H9 (cell line): ENCODE measurements around the gene BRI3. TPM values are rescaled to one million over a fixed set of nuclear protein-coding genes. Genes with fewer than 3 reads are reported as not detected.

Source experiments
- DNase-seq: peaks from one replicate; pipeline ENCODE4 v3.0.0-alpha.2; 2017
- H2AFZ ChIP-seq: one replicate; pipeline ENCODE4 v1.6.1; 2013; ENCODE audit warnings: mild to moderate bottlenecking, low read length, control low read depth, moderate library complexity
- H2AK5ac ChIP-seq: 2 replicates; pipeline ENCODE4 v1.6.1; 2013; ENCODE audit warnings: low read length, control low read depth, mixed read lengths; ENCODE audit not compliant: insufficient read length
- H2BK120ac ChIP-seq: one replicate; pipeline ENCODE4 v1.6.1; 2013; ENCODE audit warnings: low read depth, mild to moderate bottlenecking, low read length, control low read depth, inconsistent platforms; ENCODE audit not compliant: poor library complexity, severe bottlenecking
- H2BK12ac ChIP-seq: 2 replicates; pipeline ENCODE4 v1.6.1; 2013; ENCODE audit warnings: low read length, control low read depth, mixed read lengths, low read depth; ENCODE audit not compliant: insufficient read length
- H2BK15ac ChIP-seq: 2 replicates; pipeline ENCODE4 v1.6.1; 2013; ENCODE audit warnings: low read depth, low read length, control low read depth
- H2BK20ac ChIP-seq: one replicate; pipeline ENCODE4 v1.6.1; 2013; ENCODE audit warnings: low read depth, mild to moderate bottlenecking, low read length, control low read depth, inconsistent platforms; ENCODE audit not compliant: poor library complexity, severe bottlenecking
- H2BK5ac ChIP-seq: 2 replicates; pipeline ENCODE4 v1.6.1; 2013; ENCODE audit warnings: low read length, control low read depth, mixed read lengths; ENCODE audit not compliant: insufficient read length
- H3K14ac ChIP-seq: 2 replicates; pipeline ENCODE4 v1.6.1; 2013; ENCODE audit warnings: low read length, control low read depth; ENCODE audit not compliant: insufficient read depth
- H3K18ac ChIP-seq: 2 replicates; pipeline ENCODE4 v1.6.1; 2013; ENCODE audit warnings: low read depth, mild to moderate bottlenecking, mixed read lengths, low read length, control low read depth; ENCODE audit not compliant: insufficient read length
- H3K23ac ChIP-seq: 2 replicates; pipeline ENCODE4 v1.6.1; 2013; ENCODE audit warnings: low read length, control low read depth, mixed read lengths, low read depth; ENCODE audit not compliant: insufficient read length
- H3K23me2 ChIP-seq: 2 replicates; pipeline ENCODE4 v1.6.1; 2013; ENCODE audit warnings: low read depth, mild to moderate bottlenecking, mixed read lengths, low read length, control low read depth; ENCODE audit not compliant: insufficient read length, poor library complexity, severe bottlenecking
- H3K27ac ChIP-seq: 2 replicates; pipeline ENCODE4 v1.5.1; 2013; ENCODE audit warnings: low read length, control low read depth, mixed read lengths, low read depth; ENCODE audit not compliant: insufficient read length
- H3K27me3 ChIP-seq: 2 replicates; pipeline ENCODE4 v1.6.1; 2013; ENCODE audit warnings: low read length, control low read depth, inconsistent platforms; ENCODE audit not compliant: insufficient read depth
- H3K4ac ChIP-seq: 2 replicates; pipeline ENCODE4 v1.6.1; 2013; ENCODE audit warnings: low read depth, mild to moderate bottlenecking, control low read depth, inconsistent platforms, low read length, moderate library complexity
- H3K4me1 ChIP-seq: 2 replicates; pipeline ENCODE4 v1.6.1; 2013; ENCODE audit warnings: low read length, control low read depth, inconsistent platforms; ENCODE audit not compliant: insufficient read depth
- H3K4me2 ChIP-seq: 2 replicates; pipeline ENCODE4 v1.6.1; 2013; ENCODE audit warnings: low read length, control low read depth, mixed read lengths; ENCODE audit not compliant: insufficient read length, insufficient read depth
- H3K56ac ChIP-seq: 2 replicates; pipeline ENCODE4 v1.6.1; 2013; ENCODE audit warnings: low read depth, mild to moderate bottlenecking, mixed read lengths, low read length, control low read depth; ENCODE audit not compliant: insufficient read length
- H3K79me1 ChIP-seq: 2 replicates; pipeline ENCODE4 v1.6.1; 2013; ENCODE audit warnings: low read depth, mild to moderate bottlenecking, moderate library complexity, low read length, control low read depth, inconsistent platforms; ENCODE audit not compliant: insufficient read depth, poor library complexity, severe bottlenecking
- H3K79me2 ChIP-seq: 2 replicates; pipeline ENCODE4 v1.6.1; 2013; ENCODE audit warnings: low read length, control low read depth, inconsistent platforms; ENCODE audit not compliant: insufficient read depth
- H3K9ac ChIP-seq: 2 replicates; pipeline ENCODE4 v1.6.1; 2013; ENCODE audit warnings: low read length, control low read depth, mixed read lengths; ENCODE audit not compliant: insufficient read length; ENCODE audit errors: extremely low read depth
- H3K9me3 ChIP-seq: one replicate; pipeline ENCODE4 v1.6.1; 2013; ENCODE audit warnings: low read depth, low read length, inconsistent platforms; ENCODE audit not compliant: control insufficient read depth
- H3T11ph ChIP-seq: one replicate; pipeline ENCODE4 v1.6.1; 2013; ENCODE audit warnings: mild to moderate bottlenecking, low read length, control low read depth, inconsistent platforms
- H4K20me1 ChIP-seq: one replicate; pipeline ENCODE4 v1.6.1; 2013; ENCODE audit not compliant: control insufficient read depth, insufficient read length, insufficient read depth
- H4K5ac ChIP-seq: 2 replicates; pipeline ENCODE4 v1.6.1; 2013; ENCODE audit warnings: low read depth, mild to moderate bottlenecking, mixed read lengths, low read length, control low read depth; ENCODE audit not compliant: insufficient read length
- H4K8ac ChIP-seq: replicated peaks from 2 replicates; pipeline ENCODE4 v1.6.1; 2013; ENCODE audit warnings: low read length, control low read depth, mixed read lengths, low read depth; ENCODE audit not compliant: insufficient read length
- H4K91ac ChIP-seq: 2 replicates; pipeline ENCODE4 v1.6.1; 2013; ENCODE audit warnings: low read depth, mild to moderate bottlenecking, moderate library complexity, mixed read lengths, low read length, control low read depth; ENCODE audit not compliant: insufficient read length
- H3K27ac Mint-ChIP-seq, 3 experiments: 2 replicates in 2 of 3; 3 replicates in 1 of 3; pipeline ENCODE4 v1.8.0; 2020 to 2021; ENCODE audit warnings: mixed read lengths in 3 of 3, mild to moderate bottlenecking in 1 of 3, moderate library complexity in 1 of 3
- H3K27me3 Mint-ChIP-seq: 2 replicates; pipeline ENCODE4 v1.8.0; 2021; ENCODE audit warnings: low read depth, mild to moderate bottlenecking, moderate library complexity, mixed read lengths
- H3K36me3 Mint-ChIP-seq, 3 experiments: 2 replicates in 2 of 3; 3 replicates in 1 of 3; pipeline ENCODE4 v1.8.0; 2020 to 2021; ENCODE audit warnings: low read depth in 3 of 3, mixed read lengths in 3 of 3; ENCODE audit not compliant: insufficient read depth in 1 of 3
- H3K4me1 Mint-ChIP-seq, 2 experiments: 2 replicates each; pipeline ENCODE4 v1.8.0; 2020; ENCODE audit warnings: mixed read lengths in 2 of 2
- H3K4me3 Mint-ChIP-seq, 2 experiments: 2 replicates in 1 of 2; 3 replicates in 1 of 2; pipeline ENCODE4 v1.8.0; 2020 to 2021; ENCODE audit warnings: mild to moderate bottlenecking in 2 of 2, mixed read lengths in 2 of 2, moderate library complexity in 1 of 2
- H3K9me3 Mint-ChIP-seq, 2 experiments: 2 replicates in 1 of 2; 3 replicates in 1 of 2; pipeline ENCODE4 v1.8.0; 2020; ENCODE audit warnings: mild to moderate bottlenecking in 2 of 2, mixed read lengths in 2 of 2, moderate library complexity in 1 of 2
- WGBS: extraction: QIAGEN DNeasy Blood & Tissue Kit; methylation state at CpG from one replicate; pipeline ENCODE4 v1.1.7; 2013; ENCODE audit warnings: missing lambda C conversion rate, low lambda C conversion rate, mixed read lengths; ENCODE audit not compliant: insufficient read length; ENCODE audit errors: extremely low coverage; 5-methylcytosine and 5-hydroxymethylcytosine counted together
- total RNA-seq: library from RNA; stranded (reverse); gene quantifications from 2 replicates; pipeline ENCODE4 v1.2.1, GENCODE V29; 2021
- TF ChIP-seq, protein P1 (sequence below): fragments of 200-600 bp; sonication (generic); conservative IDR thresholded peaks from 3 replicates; pipeline ENCODE4 v1.8.0; 2021; ENCODE audit warnings: antibody characterized with exemption, mild to moderate bottlenecking

BRI3 gene
- total RNA-seq, 1 experiment from 2014 or later = 102 TPM

GRCh38 chr7:98238976-98239375 is 42.5 kb upstream of the BRI3 start:
- Histone ChIP-seq H3K79me2 (no peaks in the 10 kb centered on the region), H3K14ac (no peak overlapping the region), H3K4me2 (no peak overlapping the region), H3K27me3 (no peaks in the 10 kb centered on the region), H2BK12ac (no peak overlapping the region), H2AFZ (no peak overlapping the region), H2BK120ac (no peak overlapping the region), H2AK5ac (no peak overlapping the region), H2BK5ac (no peak overlapping the region), H4K5ac (no peak overlapping the region), H3K4ac (no peak overlapping the region), H4K91ac (no peak overlapping the region), H3K56ac (no peak overlapping the region), H3K23ac (no peak overlapping the region), H4K20me1 (no peaks in the 10 kb centered on the region), H2BK20ac (no peak overlapping the region), H2BK15ac (no peak overlapping the region), H3K9me3 (no peaks in the 10 kb centered on the region), H3K23me2 (peaks cover 2% of the 10 kb centered on the region), H3K27ac (no peak overlapping the region), H3K9ac (no peak overlapping the region), H3T11ph (no peak overlapping the region), H3K4me1 (no peaks in the 10 kb centered on the region), H3K79me1 (no peaks in the 10 kb centered on the region), H3K18ac (no peak overlapping the region), H4K8ac (no peak overlapping the region)
- Mint-ChIP-seq H3K4me3 (no peak overlapping the region), H3K9me3 (no peaks in the 10 kb centered on the region), H3K36me3 (peaks cover 0 to 3% (median 2%) of the 10 kb centered on the region in 3 experiments; a peak in 1 of 7 replicates), H3K4me1 (peaks cover 0 to 13% of the 10 kb centered on the region in 2 experiments; a peak in 3 of 4 replicates), H3K27ac (peak overlapping the region in 2 of 3 experiments; percentile 18 to 74; a peak in 2 of 7 replicates), H3K27me3 (no peaks in the 10 kb centered on the region)
- no CpG with 5 or more reads among the region's 9 CpGs for WGBS
- DNase-seq = no peak
- TF ChIP-seq, protein P1, sequence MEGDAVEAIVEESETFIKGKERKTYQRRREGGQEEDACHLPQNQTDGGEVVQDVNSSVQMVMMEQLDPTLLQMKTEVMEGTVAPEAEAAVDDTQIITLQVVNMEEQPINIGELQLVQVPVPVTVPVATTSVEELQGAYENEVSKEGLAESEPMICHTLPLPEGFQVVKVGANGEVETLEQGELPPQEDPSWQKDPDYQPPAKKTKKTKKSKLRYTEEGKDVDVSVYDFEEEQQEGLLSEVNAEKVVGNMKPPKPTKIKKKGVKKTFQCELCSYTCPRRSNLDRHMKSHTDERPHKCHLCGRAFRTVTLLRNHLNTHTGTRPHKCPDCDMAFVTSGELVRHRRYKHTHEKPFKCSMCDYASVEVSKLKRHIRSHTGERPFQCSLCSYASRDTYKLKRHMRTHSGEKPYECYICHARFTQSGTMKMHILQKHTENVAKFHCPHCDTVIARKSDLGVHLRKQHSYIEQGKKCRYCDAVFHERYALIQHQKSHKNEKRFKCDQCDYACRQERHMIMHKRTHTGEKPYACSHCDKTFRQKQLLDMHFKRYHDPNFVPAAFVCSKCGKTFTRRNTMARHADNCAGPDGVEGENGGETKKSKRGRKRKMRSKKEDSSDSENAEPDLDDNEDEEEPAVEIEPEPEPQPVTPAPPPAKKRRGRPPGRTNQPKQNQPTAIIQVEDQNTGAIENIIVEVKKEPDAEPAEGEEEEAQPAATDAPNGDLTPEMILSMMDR = no peak
